Neural progenitor cell (in vitro differentiated cells): ENCODE data around the gene TSHZ2. TPM values are rescaled to one million over a fixed set of nuclear protein-coding genes. Genes with fewer than 3 reads are reported as not detected.
A peak's percentile ranks its signal among the peaks of the same experiment; 100 is the strongest.

Experiments used
- DNase-seq: peaks from one replicate; pipeline ENCODE4 v3.0.0-alpha.2; 2016; ENCODE audit warnings: low spot score
- H2AFZ ChIP-seq: fragments of 200-600 bp; sonication (generic); replicated peaks from 2 replicates; pipeline ENCODE4 v1.6.1; 2016; ENCODE audit warnings: antibody characterized with exemption
- H3F3A ChIP-seq: fragments of 200-600 bp; sonication (generic); 2 replicates; pipeline ENCODE4 v1.6.1; 2016; ENCODE audit warnings: antibody characterized with exemption, low read depth
- H3K27ac ChIP-seq: fragments of 200-600 bp; sonication (generic); 2 replicates; pipeline ENCODE4 v1.5.1; 2016; ENCODE audit warnings: mild to moderate bottlenecking
- H3K27me3 ChIP-seq: fragments of 200-600 bp; sonication (generic); 2 replicates; pipeline ENCODE4 v1.6.1; 2016; ENCODE audit warnings: mild to moderate bottlenecking, moderate library complexity
- H3K36me3 ChIP-seq: fragments of 200-600 bp; sonication (generic); 2 replicates; pipeline ENCODE4 v1.5.1; 2016
- H3K4me1 ChIP-seq: fragments of 200-600 bp; sonication (generic); 2 replicates; pipeline ENCODE4 v1.6.1; 2016; ENCODE audit warnings: mixed run types
- H3K4me2 ChIP-seq: fragments of 200-600 bp; sonication (generic); 2 replicates; pipeline ENCODE4 v1.6.1; 2016
- H3K4me3 ChIP-seq: fragments of 200-600 bp; sonication (generic); 2 replicates; pipeline ENCODE4 v1.5.1; 2016
- H3K79me2 ChIP-seq: fragments of 200-600 bp; sonication (generic); 2 replicates; pipeline ENCODE4 v1.6.1; 2016; ENCODE audit warnings: low read depth
- H3K9ac ChIP-seq: fragments of 200-600 bp; sonication (generic); 2 replicates; pipeline ENCODE4 v1.6.1; 2016
- H3K9me3 ChIP-seq: fragments of 200-600 bp; sonication (generic); 2 replicates; pipeline ENCODE4 v1.5.1; 2016; ENCODE audit warnings: low read depth
- H4K20me1 ChIP-seq: fragments of 200-600 bp; sonication (generic); 2 replicates; pipeline ENCODE4 v1.6.1; 2016; ENCODE audit warnings: low read depth
- H3K27ac Mint-ChIP-seq: 3 replicates; pipeline ENCODE4 v1.8.0; 2021; ENCODE audit warnings: mixed read lengths
- H3K27me3 Mint-ChIP-seq: 2 replicates; pipeline ENCODE4 v1.8.0; 2022; ENCODE audit warnings: low read depth, mild to moderate bottlenecking, inconsistent platforms, moderate library complexity, mixed read lengths; ENCODE audit not compliant: insufficient read depth
- H3K36me3 Mint-ChIP-seq: 3 replicates; pipeline ENCODE4 v1.8.0; 2021; ENCODE audit warnings: mixed read lengths
- H3K4me1 Mint-ChIP-seq: 3 replicates; pipeline ENCODE4 v1.8.0; 2021; ENCODE audit warnings: mixed read lengths
- H3K4me3 Mint-ChIP-seq: 3 replicates; pipeline ENCODE4 v1.8.0; 2021; ENCODE audit warnings: mild to moderate bottlenecking, moderate library complexity, mixed read lengths
- H3K9me3 Mint-ChIP-seq: 3 replicates; pipeline ENCODE4 v1.8.0; 2020; ENCODE audit warnings: mixed read lengths
- CTCF ChIP-seq: fragments of 200-600 bp; sonication (generic); IDR thresholded peaks from 2 replicates; pipeline ENCODE4 v1.5.1; 2017; ENCODE audit warnings: antibody characterized with exemption, mild to moderate bottlenecking
- EZH2 ChIP-seq: fragments of 200-600 bp; sonication (generic); IDR thresholded peaks from 2 replicates; pipeline ENCODE4 v1.6.1; 2017; ENCODE audit warnings: antibody characterized with exemption, mild to moderate bottlenecking, moderate library complexity
- EZH2phosphoT487 ChIP-seq: fragments of 200-600 bp; sonication (generic); IDR thresholded peaks from 2 replicates; pipeline ENCODE4 v1.6.1; 2017; ENCODE audit warnings: antibody characterized with exemption
- total RNA-seq: library from RNA; depleted of rRNA; stranded (reverse); fragments of >200 nt; gene quantifications from 2 replicates; pipeline ENCODE4 v1.2.3, GENCODE V29; 2015; ENCODE audit warnings: low replicate concordance

Gene TSHZ2
- total RNA-seq, 1 donor from 2014 or later, result 1.8 TPM

GRCh38 chr20:53212018-53212417, 239.9 kb downstream of the TSHZ2 start:
- no peaks in the 10 kb centered on the region for H4K20me1 ChIP-seq
- Mint-ChIP-seq H3K4me1 (peaks cover 9% of the 10 kb centered on the region), H3K27me3 (peaks cover 3% of the 10 kb centered on the region), H3K9me3 (no peaks in the 10 kb centered on the region), H3K4me3 (no peak overlapping the region), H3K36me3 (no peaks in the 10 kb centered on the region), H3K27ac (no peak overlapping the region)
- H2AFZ ChIP-seq, result no peak overlapping the region
- H3K4me3 ChIP-seq, result no peak overlapping the region
- no peaks in the 10 kb centered on the region for H3F3A ChIP-seq
- no peak overlapping the region for H3K4me2 ChIP-seq
- H3K9ac ChIP-seq, result no peak overlapping the region
- TF ChIP-seq EZH2 (no peak), CTCF (no peak)
- peaks cover 9% of the 10 kb centered on the region for H3K27me3 ChIP-seq
- no peaks in the 10 kb centered on the region for H3K36me3 ChIP-seq
- H3K27ac ChIP-seq, result no peak overlapping the region
- H3K4me1 ChIP-seq, result peaks cover 12% of the 10 kb centered on the region
- no peaks in the 10 kb centered on the region for H3K9me3 ChIP-seq
- DNase-seq, result no peak
- H3K79me2 ChIP-seq, result no peaks in the 10 kb centered on the region

- no peak overlapping the region for H3K9ac ChIP-seq
- no peaks in the 10 kb centered on the region for H3K36me3 Mint-ChIP-seq
- H3K27me3 ChIP-seq, result peaks cover 9% of the 10 kb centered on the region
- no peak overlapping the region for H3K4me2 ChIP-seq
- no peaks in the 10 kb centered on the region for H3K36me3 ChIP-seq
- H3K79me2 ChIP-seq, result no peaks in the 10 kb centered on the region
- no peak overlapping the region for H3K27ac ChIP-seq
- TF ChIP-seq CTCF, result no peak
- TF ChIP-seq EZH2phosphoT487, result no peak
- H3K9me3 ChIP-seq, result no peaks in the 10 kb centered on the region
- no peak overlapping the region for H2AFZ ChIP-seq
- H3K4me3 ChIP-seq, result no peak overlapping the region
- H4K20me1 ChIP-seq, result no peaks in the 10 kb centered on the region
- no peaks in the 10 kb centered on the region for H3K9me3 Mint-ChIP-seq
- no peak overlapping the region for H3K27ac Mint-ChIP-seq
- H3F3A ChIP-seq, result peaks cover 17% of the 10 kb centered on the region
- peaks cover 3% of the 10 kb centered on the region for H3K27me3 Mint-ChIP-seq
- H3K4me1 Mint-ChIP-seq, result peaks cover 13% of the 10 kb centered on the region
- no peak overlapping the region for H3K4me3 Mint-ChIP-seq
- peaks cover 29% of the 10 kb centered on the region for H3K4me1 ChIP-seq
- no peak for DNase-seq
These were observed 242.2 kb downstream of the TSHZ2 start for GRCh38 chr20:53214392-53214791.

- Histone ChIP-seq H4K20me1 (no peaks in the 10 kb centered on the region), H3K79me2 (no peaks in the 10 kb centered on the region), H3K36me3 (no peaks in the 10 kb centered on the region), H3K27me3 (peaks cover 9% of the 10 kb centered on the region), H3F3A (peaks cover 17% of the 10 kb centered on the region), H3K27ac (no peak overlapping the region), H3K9me3 (no peaks in the 10 kb centered on the region), H3K9ac (no peak overlapping the region), H3K4me3 (no peak overlapping the region), H2AFZ (no peak overlapping the region), H3K4me2 (no peak overlapping the region), H3K4me1 (peaks cover 29% of the 10 kb centered on the region)
- no peaks in the 10 kb centered on the region for H3K36me3 Mint-ChIP-seq
- no peak for TF ChIP-seq CTCF
- TF ChIP-seq EZH2, result no peak
- no peak for TF ChIP-seq EZH2phosphoT487
- H3K4me3 Mint-ChIP-seq, result no peak overlapping the region
- H3K9me3 Mint-ChIP-seq, result peaks cover 3% of the 10 kb centered on the region
- H3K27me3 Mint-ChIP-seq, result peaks cover 3% of the 10 kb centered on the region
- no peak overlapping the region for H3K27ac Mint-ChIP-seq
- H3K4me1 Mint-ChIP-seq, result peaks cover 8% of the 10 kb centered on the region
- no peak for DNase-seq
These were observed 243.0 kb downstream of the TSHZ2 start for GRCh38 chr20:53215166-53215565.

GRCh38 chr20:53216478-53216855, 244.3 kb downstream of the TSHZ2 start:
- Histone ChIP-seq H4K20me1 (no peaks in the 10 kb centered on the region), H2AFZ (no peak overlapping the region), H3K79me2 (no peaks in the 10 kb centered on the region), H3K36me3 (no peaks in the 10 kb centered on the region), H3K9ac (no peak overlapping the region), H3K9me3 (no peaks in the 10 kb centered on the region), H3F3A (peaks cover 17% of the 10 kb centered on the region), H3K27me3 (peaks cover 9% of the 10 kb centered on the region), H3K27ac (no peak overlapping the region), H3K4me2 (peak overlapping the region; percentile 6), H3K4me1 (peaks cover 21% of the 10 kb centered on the region), H3K4me3 (no peak overlapping the region)
- peaks cover 5% of the 10 kb centered on the region for H3K4me1 Mint-ChIP-seq
- H3K4me3 Mint-ChIP-seq, result no peak overlapping the region
- TF ChIP-seq CTCF (no peak), EZH2phosphoT487 (no peak), EZH2 (no peak)
- H3K36me3 Mint-ChIP-seq, result peaks cover 2% of the 10 kb centered on the region
- no peak for DNase-seq
- H3K27me3 Mint-ChIP-seq, result peaks cover 3% of the 10 kb centered on the region
- no peak overlapping the region for H3K27ac Mint-ChIP-seq
- peaks cover 4% of the 10 kb centered on the region for H3K9me3 Mint-ChIP-seq
